DMS53 (cell line): Measurements from ENCODE around the gene IDH3B.

Source experiments
- DNase-seq: peaks from one replicate; lab custom pipeline; 2025; lab: John Stamatoyannopoulos, UW

The IDH3B gene

GRCh38 chr20:2617099-2617714 is 46.8 kb downstream of the IDH3B start:
- DNase-seq = no peak

GRCh38 chr20:2616634-2617033 is 47.4 kb downstream of the IDH3B start:
- no peak for DNase-seq

GRCh38 chr20:2612073-2612472 is 51.9 kb downstream of the IDH3B start:
- no peak for DNase-seq

- DNase-seq = no peak
Observed at GRCh38 chr20:2610941-2611720, 52.9 kb downstream of the IDH3B start.

GRCh38 chr20:2610326-2610725 is 53.7 kb downstream of the IDH3B start:
- no peak for DNase-seq
